SH-SY5Y (cell line): ENCODE measurements around the gene KIAA0753.

Source experiments
- GATA2 ChIP-seq: IDR thresholded peaks from 2 replicates; pipeline ENCODE4 v1.6.1; 2011; ENCODE audit warnings: mild to moderate bottlenecking, low read depth, low read length
- GATA3 ChIP-seq: IDR thresholded peaks from 2 replicates; pipeline ENCODE4 v1.6.1; 2011; ENCODE audit warnings: low read depth, mild to moderate bottlenecking, low read length, moderate library complexity

- TF ChIP-seq GATA2 (no peak), GATA3 (no peak)
Observed at GRCh38 chr17:6549384-6550036, 91.0 kb downstream of the KIAA0753 start.
